ENCODE data around the gene AFMID. TPM values are rescaled to one million over a fixed set of nuclear protein-coding genes. Genes with fewer than 3 reads are reported as not detected.

AFMID gene
- total RNA-seq, 4 donors from 2014 or later: 21.3 to 36.9 (median 33.5) TPM

- no peaks in the 10 kb centered on the region for H3K4me1 ChIP-seq
- intact Hi-C loops (cut with DNase I): no loop called here
- H3K36me3 ChIP-seq: no peaks in the 10 kb centered on the region
- no peak overlapping the region for H3K4me3 ChIP-seq (replicated peaks in 1 of 3)
- 91 to 95% methylated on average over 19 to 20 of the region's 20 CpGs for WGBS, 2 donors
- no peaks in the 10 kb centered on the region for H3K9me3 ChIP-seq
- DNase-seq: no peak
- no peak for TF ChIP-seq CTCF (IDR thresholded peaks at IDR 0.05)
- no peak for TF ChIP-seq POLR2A (IDR thresholded peaks at IDR 0.05)
- H3K27ac ChIP-seq: no peak overlapping the region
- no peaks in the 10 kb centered on the region for H3K27me3 ChIP-seq
Observed at GRCh38 chr17:78236362-78237127, 49.4 kb downstream of the AFMID start.

- intact Hi-C loops (cut with DNase I): no loop called here
- no peak for DNase-seq
- no peaks in the 10 kb centered on the region for H3K27me3 ChIP-seq
- 79% methylated on average over 8 to 10 of the region's 11 CpGs for WGBS, 2 donors
- no peak overlapping the region for H3K27ac ChIP-seq
- H3K4me1 ChIP-seq: no peaks in the 10 kb centered on the region
- no peaks in the 10 kb centered on the region for H3K36me3 ChIP-seq
- no peaks in the 10 kb centered on the region for H3K9me3 ChIP-seq
- TF ChIP-seq POLR2A (IDR thresholded peaks at IDR 0.05) (no peak), CTCF (IDR thresholded peaks at IDR 0.05) (no peak)
- H3K4me3 ChIP-seq (replicated peaks in 1 of 3): no peak overlapping the region
Observed at GRCh38 chr17:78237401-78238012, 50.3 kb downstream of the AFMID start.

- no peak overlapping the region for H3K4me3 ChIP-seq (replicated peaks in 1 of 3)
- intact Hi-C loops (cut with DNase I): no loop called here
- DNase-seq: no peak
- H3K27ac ChIP-seq: no peak overlapping the region
- 65 to 81% methylated on average over 6 to 8 of the region's 20 CpGs for WGBS, 2 donors
- TF ChIP-seq CTCF (IDR thresholded peaks at IDR 0.05) (no peak), POLR2A (IDR thresholded peaks at IDR 0.05) (no peak)
- H3K36me3 ChIP-seq: no peaks in the 10 kb centered on the region
- H3K4me1 ChIP-seq: no peaks in the 10 kb centered on the region
- no peaks in the 10 kb centered on the region for H3K9me3 ChIP-seq
- no peaks in the 10 kb centered on the region for H3K27me3 ChIP-seq
Observed at GRCh38 chr17:78238823-78239488, 51.8 kb downstream of the AFMID start.

- TF ChIP-seq CTCF (IDR thresholded peaks at IDR 0.05) (no peak), POLR2A (IDR thresholded peaks at IDR 0.05) (no peak)
- Histone ChIP-seq H3K4me3 (replicated peaks in 1 of 3) (no peak overlapping the region), H3K36me3 (no peaks in the 10 kb centered on the region), H3K27me3 (no peaks in the 10 kb centered on the region), H3K27ac (no peak overlapping the region), H3K4me1 (no peaks in the 10 kb centered on the region), H3K9me3 (no peaks in the 10 kb centered on the region)
- DNase-seq: no peak
- 95 to 97% methylated on average over 7 to 9 of the region's 9 CpGs for WGBS, 2 donors
- intact Hi-C loops (cut with DNase I): no loop called here
Observed at GRCh38 chr17:78239489-78239931, 52.3 kb downstream of the AFMID start.
